LNCaP clone FGC (cell line): Measurements from ENCODE around the gene SLC25A13.

Experiments
- DNase-seq: peaks from one replicate; pipeline ENCODE4 v3.0.0-alpha.2; 2011; ENCODE audit warnings: low read depth
- H3K4me3 ChIP-seq: 2 replicates; pipeline ENCODE4 v1.5.1; 2011; ENCODE audit warnings: mild to moderate bottlenecking, low read depth, low read length, control low read depth
- TF ChIP-seq, protein P1 (sequence below): IDR thresholded peaks from 2 replicates; pipeline ENCODE4 v1.5.1; 2012; ENCODE audit warnings: mild to moderate bottlenecking; ENCODE audit not compliant: control insufficient read depth, insufficient read depth; ENCODE audit errors: extremely low read depth

SLC25A13 gene

DNA sequence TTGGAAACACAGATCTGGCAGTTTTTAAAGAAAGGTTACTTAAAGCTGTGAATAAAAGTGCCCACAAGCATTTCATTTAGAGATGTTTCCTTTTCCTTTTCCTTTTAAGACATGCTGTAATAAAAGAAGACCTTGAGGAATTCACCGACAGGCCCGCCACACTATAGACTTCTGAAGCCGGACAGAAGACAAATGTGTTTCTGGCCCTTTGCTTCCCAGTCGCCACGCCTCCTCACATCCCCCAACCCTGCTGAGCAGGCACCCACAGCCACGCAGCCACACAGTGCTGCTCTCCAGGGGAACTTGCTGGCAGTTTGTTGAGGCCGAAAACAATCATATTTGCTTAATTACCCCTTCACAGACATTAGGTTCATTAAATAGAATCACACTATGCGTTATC lies 83.4 kb downstream of the SLC25A13 start:
- TF ChIP-seq, protein P1, sequence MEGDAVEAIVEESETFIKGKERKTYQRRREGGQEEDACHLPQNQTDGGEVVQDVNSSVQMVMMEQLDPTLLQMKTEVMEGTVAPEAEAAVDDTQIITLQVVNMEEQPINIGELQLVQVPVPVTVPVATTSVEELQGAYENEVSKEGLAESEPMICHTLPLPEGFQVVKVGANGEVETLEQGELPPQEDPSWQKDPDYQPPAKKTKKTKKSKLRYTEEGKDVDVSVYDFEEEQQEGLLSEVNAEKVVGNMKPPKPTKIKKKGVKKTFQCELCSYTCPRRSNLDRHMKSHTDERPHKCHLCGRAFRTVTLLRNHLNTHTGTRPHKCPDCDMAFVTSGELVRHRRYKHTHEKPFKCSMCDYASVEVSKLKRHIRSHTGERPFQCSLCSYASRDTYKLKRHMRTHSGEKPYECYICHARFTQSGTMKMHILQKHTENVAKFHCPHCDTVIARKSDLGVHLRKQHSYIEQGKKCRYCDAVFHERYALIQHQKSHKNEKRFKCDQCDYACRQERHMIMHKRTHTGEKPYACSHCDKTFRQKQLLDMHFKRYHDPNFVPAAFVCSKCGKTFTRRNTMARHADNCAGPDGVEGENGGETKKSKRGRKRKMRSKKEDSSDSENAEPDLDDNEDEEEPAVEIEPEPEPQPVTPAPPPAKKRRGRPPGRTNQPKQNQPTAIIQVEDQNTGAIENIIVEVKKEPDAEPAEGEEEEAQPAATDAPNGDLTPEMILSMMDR: no peak
- H3K4me3 ChIP-seq: no peak overlapping the region
- DNase-seq: no peak

DNA sequence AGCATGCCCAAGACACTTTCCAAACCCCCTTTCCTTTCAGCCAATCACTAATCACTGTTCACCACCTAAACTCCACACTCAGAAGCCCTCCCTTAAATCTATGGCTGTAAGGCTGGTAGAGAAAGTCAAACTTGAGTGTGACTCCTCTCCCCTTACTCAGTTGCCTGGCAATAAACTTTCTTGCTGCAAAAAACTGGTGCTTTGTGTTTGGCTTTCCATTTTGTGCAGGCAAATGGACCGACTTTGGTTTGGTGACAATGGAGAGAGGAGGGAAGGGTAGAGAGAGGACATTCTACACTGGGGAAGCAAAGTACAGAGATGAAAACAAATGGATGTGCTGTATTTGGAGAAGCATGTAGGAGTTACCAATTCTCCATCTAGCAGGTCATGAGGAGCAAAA lies 84.9 kb downstream of the SLC25A13 start:
- TF ChIP-seq, protein P1: no peak
- no peak overlapping the region for H3K4me3 ChIP-seq
- DNase-seq: no peak

DNA sequence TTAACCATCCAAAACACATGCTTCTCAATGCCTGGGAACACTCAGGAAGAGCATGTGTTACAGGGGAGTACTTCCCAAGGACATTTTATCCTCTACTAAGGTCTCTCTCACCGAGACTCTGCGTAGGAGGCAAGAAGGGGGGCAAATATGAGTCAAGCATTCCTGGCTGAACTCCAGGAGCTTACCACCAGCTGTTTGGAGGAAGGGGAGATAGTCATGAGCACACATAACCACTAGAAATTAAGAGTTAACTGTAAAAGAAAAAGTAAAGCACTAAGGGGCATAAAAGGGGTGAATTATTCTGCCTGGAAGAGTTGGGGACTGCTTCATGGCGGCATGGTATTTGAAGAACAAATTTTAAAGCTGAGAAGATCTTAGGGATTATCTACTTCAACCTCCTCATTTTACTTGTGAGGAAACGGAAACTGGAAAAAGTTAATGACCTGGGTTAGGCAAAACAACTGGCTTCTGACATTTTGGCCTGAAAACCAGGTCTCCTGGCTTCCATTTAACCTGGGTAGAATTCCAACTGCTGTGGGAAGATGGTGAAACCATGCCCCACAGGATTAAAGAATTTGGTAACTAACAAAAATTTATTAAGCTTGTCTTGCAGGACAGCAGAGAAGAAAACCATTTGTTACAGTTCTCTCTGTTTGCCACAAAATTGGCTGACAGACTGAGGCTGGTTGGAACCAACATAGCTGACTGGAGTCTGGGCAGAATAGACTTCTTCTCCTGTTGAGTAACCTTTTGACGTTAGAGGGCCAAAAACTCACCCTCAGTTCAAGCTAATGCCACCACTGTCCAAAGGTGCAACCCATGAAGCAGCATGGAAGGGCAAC lies 85.5 kb downstream of the SLC25A13 start:
- TF ChIP-seq, protein P1: no peak
- no peak overlapping the region for H3K4me3 ChIP-seq
- DNase-seq: no peak

DNA sequence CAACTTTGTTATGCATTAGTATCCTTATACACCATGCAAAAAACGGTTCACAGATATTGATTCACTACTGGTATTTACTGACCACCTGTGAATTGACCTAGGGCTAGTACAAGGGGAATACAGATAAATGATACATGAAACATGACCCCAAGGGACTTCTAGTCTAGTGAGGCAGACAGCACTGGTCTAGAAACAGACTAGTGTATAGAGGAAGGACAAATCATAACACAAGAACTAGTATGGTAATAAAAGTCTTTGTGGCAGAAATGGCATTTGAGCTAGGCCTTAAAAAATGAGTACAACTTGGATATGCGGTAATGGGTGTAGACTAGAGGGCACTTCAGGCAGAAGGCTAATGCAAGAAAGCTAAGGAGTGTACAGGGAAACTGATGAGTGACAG lies 86.6 kb downstream of the SLC25A13 start:
- H3K4me3 ChIP-seq: no peak overlapping the region
- TF ChIP-seq, protein P1: no peak
- no peak for DNase-seq

DNA sequence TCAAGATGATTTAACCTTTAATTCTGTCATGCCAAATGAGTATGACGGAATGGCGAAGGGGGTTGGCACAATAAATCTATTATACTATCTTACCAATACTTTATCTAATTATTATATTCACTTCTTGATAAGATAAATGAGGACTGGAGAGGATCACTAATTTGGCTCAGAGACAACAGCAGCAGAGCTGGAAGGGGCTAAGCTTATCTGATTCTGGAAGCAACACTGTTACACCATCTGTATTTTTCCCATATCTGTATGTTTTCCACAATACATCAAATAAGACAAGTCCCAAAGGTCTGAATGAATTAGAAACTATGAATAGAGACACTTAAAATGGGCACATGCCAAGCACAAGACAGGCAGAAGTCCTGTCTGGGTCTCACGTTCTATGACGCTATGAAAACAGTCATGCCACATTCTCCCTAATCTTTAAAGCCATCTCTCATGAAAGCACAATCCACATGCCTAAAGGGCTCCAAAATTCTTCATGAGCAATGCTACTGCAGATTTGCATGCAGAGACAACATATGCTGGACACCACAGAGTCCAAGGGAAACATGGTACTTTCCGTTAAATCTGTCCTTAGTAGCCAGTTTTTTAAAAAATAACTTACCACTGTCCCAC lies 88.3 kb downstream of the SLC25A13 start:
- DNase-seq: no peak
- TF ChIP-seq, protein P1: no peak

DNA sequence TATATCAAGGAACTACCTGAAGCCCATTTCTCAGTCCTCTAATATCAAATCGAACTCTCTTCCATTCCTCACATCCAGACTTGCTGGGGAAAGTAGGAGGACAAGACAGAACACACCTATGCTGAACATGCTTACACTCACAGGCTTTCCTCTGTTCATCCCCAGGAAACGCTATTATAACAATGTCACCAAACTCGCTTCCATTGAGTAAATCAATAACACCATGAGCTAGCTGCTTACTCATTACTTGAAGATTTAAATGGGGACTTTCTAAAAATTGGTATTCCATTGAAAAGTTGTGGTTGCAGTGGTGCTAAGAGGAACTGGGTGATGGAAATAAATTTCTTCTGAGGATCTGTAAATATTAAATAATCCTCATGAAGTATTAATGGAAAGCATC lies 88.8 kb downstream of the SLC25A13 start:
- no peak overlapping the region for H3K4me3 ChIP-seq
- TF ChIP-seq, protein P1: no peak
- no peak for DNase-seq

More for the DNA sequence above, 88.3 kb downstream of the SLC25A13 start:
- H3K4me3 ChIP-seq: no peak overlapping the region
